ENCODE results near the gene SLC26A6.

DNA sequence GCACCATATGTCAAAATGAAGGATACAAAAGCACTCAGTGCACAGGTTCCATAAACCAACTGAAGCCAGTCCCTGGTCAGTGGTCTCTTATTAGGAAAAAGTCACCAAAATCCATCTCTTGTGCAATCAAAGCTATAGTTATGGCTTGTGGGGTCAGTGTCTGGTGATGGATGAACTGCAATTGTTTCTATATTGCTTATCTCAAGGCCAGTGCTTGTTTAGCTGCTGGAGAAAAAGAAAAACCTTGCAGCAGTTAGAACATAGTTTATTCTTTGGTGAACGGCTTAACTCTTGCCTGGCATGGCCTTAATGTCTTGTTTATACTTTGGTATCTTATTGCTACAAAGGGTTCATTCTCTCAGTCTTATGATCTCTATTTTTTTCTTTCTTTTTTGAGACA is 23.0 kb downstream of the SLC26A6 start:
- TF ChIP-seq TAF1 (IDR thresholded peaks at IDR 0.05; ENCODE audit: low read depth, low read length) (no peak), POLR2AphosphoS5 (IDR thresholded peaks at IDR 0.05; ENCODE audit: low read depth, low read length) (no peak), POLR2A (IDR thresholded peaks at IDR 0.05; ENCODE audit: low read depth, low read length) (no peak), SPI1 (IDR thresholded peaks at IDR 0.05; ENCODE audit: low read depth, low read length) (no peak), PAX5 (IDR thresholded peaks at IDR 0.05; ENCODE audit: insufficient read depth, low read length, severe bottlenecking) (no peak), POU2F2 (IDR thresholded peaks at IDR 0.05; ENCODE audit: low read depth, low read length) (no peak)
